ENCODE measurements around the gene NDUFS7. TPM values are rescaled to one million over a fixed set of nuclear protein-coding genes. Genes with fewer than 3 reads are reported as not detected.

NDUFS7 gene
- total and polyA plus RNA-seq, 9 of the 15 experiments (the other 6 are each of a cell fraction or from before 2014, with no cell fraction given), result 6.0 to 271 (median 60.6) TPM

GRCh38 chr19:1438035-1438932, 54.6 kb downstream of the NDUFS7 start, which contains the start of gene RPS15 (continued):
- TF ChIP-seq ZNF592 (IDR thresholded peaks at IDR 0.05) (peak; percentile 64; the same call in 1 of the 2 replicates), USF2 (CRISPR knock-in tag; IDR thresholded peaks at IDR 0.05) (no peak), CLOCK (CRISPR knock-in tag; IDR thresholded peaks at IDR 0.05; ENCODE audit: borderline replicate concordance) (no peak), NCOR1 (IDR thresholded peaks at IDR 0.05) (peak; percentile 54), ZNF133 (CRISPR knock-in tag; IDR thresholded peaks at IDR 0.05) (no peak), ZNF41 (CRISPR knock-in tag; conservative IDR thresholded peaks at IDR 0.05) (no peak), ELK1 (CRISPR knock-in tag; IDR thresholded peaks at IDR 0.05) (no peak), NELFE (IDR thresholded peaks at IDR 0.05; ENCODE audit: insufficient read depth, insufficient read length) (peak; percentile 29), HLTF (IDR thresholded peaks at IDR 0.05) (0 out of 2 replicates have a peak, but pooled peaks have one; percentile 61), GABPB2 (CRISPR knock-in tag; conservative IDR thresholded peaks at IDR 0.05) (no peak), NCOA2 (IDR thresholded peaks at IDR 0.05; ENCODE audit: partially characterized antibody in 2 of 2) (no peak), ZNF717 (CRISPR knock-in tag; IDR thresholded peaks at IDR 0.05) (no peak), SAP30 (IDR thresholded peaks at IDR 0.05; ENCODE audit: borderline replicate concordance, insufficient read depth, low read depth, low read length, poor library complexity, severe bottlenecking) (no peak), NFATC3 (IDR thresholded peaks at IDR 0.05) (no peak), DEAF1 (CRISPR knock-in tag; IDR thresholded peaks at IDR 0.05) (no peak), GATAD2A (IDR thresholded peaks at IDR 0.05) (peak; percentile 39; the same call in 1 of the 2 replicates), PPARD (CRISPR knock-in tag; IDR thresholded peaks at IDR 0.05) (no peak)
